Mesenchymal stem cell (in vitro differentiated cells and primary cell): ENCODE measurements around the gene CCDC51.

Experiments
- DNase-seq: peaks from one replicate; pipeline ENCODE4 v3.0.0-alpha.2; 2013
- H2AFZ ChIP-seq: one replicate; pipeline ENCODE4 v1.6.1; 2013; ENCODE audit warnings: low read depth, mild to moderate bottlenecking, control low read depth, inconsistent platforms, low read length, moderate library complexity
- H2AK5ac ChIP-seq: 2 replicates; pipeline ENCODE4 v1.6.1; 2013; ENCODE audit warnings: low read length, moderate library complexity, mild to moderate bottlenecking, inconsistent platforms; ENCODE audit not compliant: severe bottlenecking
- H2BK120ac ChIP-seq: one replicate; pipeline ENCODE4 v1.6.1; 2013; ENCODE audit warnings: low read depth, mild to moderate bottlenecking, inconsistent platforms, low read length, moderate library complexity
- H2BK12ac ChIP-seq, 2 experiments: one replicate each; pipeline ENCODE4 v1.6.1; 2013; ENCODE audit warnings: inconsistent platforms in 2 of 2, low read length in 2 of 2, mild to moderate bottlenecking in 2 of 2, moderate library complexity in 2 of 2, control low read depth in 1 of 2
- H2BK15ac ChIP-seq: one replicate; pipeline ENCODE4 v1.6.1; 2013; ENCODE audit warnings: mild to moderate bottlenecking, low read depth, inconsistent platforms; ENCODE audit not compliant: poor library complexity, severe bottlenecking
- H2BK5ac ChIP-seq: 2 replicates; pipeline ENCODE4 v1.6.1; 2013; ENCODE audit warnings: low read depth, mild to moderate bottlenecking, low read length, control low read depth, inconsistent platforms; ENCODE audit not compliant: poor library complexity, severe bottlenecking
- H3K14ac ChIP-seq, 2 experiments: one replicate each; pipeline ENCODE4 v1.6.1; 2013; ENCODE audit warnings: inconsistent platforms in 2 of 2, low read length in 2 of 2, control low read depth in 1 of 2, mild to moderate bottlenecking in 1 of 2, moderate library complexity in 1 of 2
- H3K18ac ChIP-seq, 2 experiments: one replicate each; pipeline ENCODE4 v1.6.1; 2013; ENCODE audit warnings: inconsistent platforms in 2 of 2, low read length in 2 of 2, control low read depth in 1 of 2, low read depth in 1 of 2, mild to moderate bottlenecking in 1 of 2
- H3K23ac ChIP-seq, 2 experiments: one replicate each; pipeline ENCODE4 v1.6.1; 2013; ENCODE audit warnings: inconsistent platforms in 2 of 2, low read length in 2 of 2, mild to moderate bottlenecking in 2 of 2, moderate library complexity in 2 of 2, control low read depth in 1 of 2
- H3K27ac ChIP-seq: 2 replicates; pipeline ENCODE4 v1.5.1; 2013; ENCODE audit warnings: mild to moderate bottlenecking, moderate library complexity, low read length, control low read depth, inconsistent platforms; ENCODE audit not compliant: poor library complexity, severe bottlenecking
- H3K27me3 ChIP-seq, 2 experiments: 2 replicates each; pipeline versions ENCODE4 v1.6.1 to v1.7.0; 2013; ENCODE audit warnings: low read length in 2 of 2, mild to moderate bottlenecking in 2 of 2, moderate library complexity in 2 of 2, control low read depth in 1 of 2, inconsistent platforms in 1 of 2; ENCODE audit not compliant: control insufficient read depth in 1 of 2, insufficient read depth in 1 of 2
- H3K36me3 ChIP-seq, 2 experiments: 2 replicates each; pipeline versions ENCODE4 v1.6.1 to v1.7.0; 2013; ENCODE audit warnings: low read length in 2 of 2, control low read depth in 1 of 2, inconsistent platforms in 1 of 2, low read depth in 1 of 2, mild to moderate bottlenecking in 1 of 2; ENCODE audit not compliant: insufficient read depth in 2 of 2, control insufficient read depth in 1 of 2
- H3K4ac ChIP-seq, 2 experiments: one replicate each; pipeline ENCODE4 v1.6.1; 2013; ENCODE audit warnings: inconsistent platforms in 2 of 2, low read length in 2 of 2, mild to moderate bottlenecking in 2 of 2, moderate library complexity in 2 of 2, control low read depth in 1 of 2, low read depth in 1 of 2
- H3K4me1 ChIP-seq: 2 replicates; pipeline ENCODE4 v1.6.1; 2013; ENCODE audit warnings: low read depth, low read length, control low read depth; ENCODE audit not compliant: control insufficient read depth, insufficient read depth
- H3K4me2 ChIP-seq: 2 replicates; pipeline ENCODE4 v1.6.1; 2013; ENCODE audit warnings: low read length, mild to moderate bottlenecking, inconsistent platforms; ENCODE audit not compliant: poor library complexity, severe bottlenecking
- H3K4me3 ChIP-seq, 2 experiments: 2 replicates each; pipeline versions ENCODE4 v1.5.1 to v1.7.0; 2013; ENCODE audit warnings: low read length in 2 of 2, mild to moderate bottlenecking in 2 of 2, control low read depth in 1 of 2, low read depth in 1 of 2; ENCODE audit not compliant: insufficient read depth in 1 of 2
- H3K79me1 ChIP-seq: replicated peaks from 2 replicates; pipeline ENCODE4 v1.6.1; 2013; ENCODE audit warnings: mild to moderate bottlenecking, control low read depth, low read length, inconsistent platforms; ENCODE audit not compliant: poor library complexity, severe bottlenecking
- H3K9ac ChIP-seq: 2 replicates; pipeline ENCODE4 v1.7.0; 2013; ENCODE audit warnings: mild to moderate bottlenecking, low read length, moderate library complexity
- H3K9me3 ChIP-seq: 2 replicates; pipeline ENCODE4 v1.7.0; 2013; ENCODE audit warnings: mild to moderate bottlenecking, low read length; ENCODE audit not compliant: control insufficient read depth
- H4K8ac ChIP-seq: one replicate; pipeline ENCODE4 v1.6.1; 2013; ENCODE audit warnings: inconsistent platforms, mild to moderate bottlenecking, low read length, moderate library complexity
- H4K91ac ChIP-seq: one replicate; pipeline ENCODE4 v1.6.1; 2013; ENCODE audit warnings: mild to moderate bottlenecking, low read length, inconsistent platforms
- WGBS: methylation state at CpG from one replicate; pipeline ENCODE4 v1.1.7; 2013; ENCODE audit warnings: mixed read lengths; 5-methylcytosine and 5-hydroxymethylcytosine counted together

The CCDC51 gene

DNA sequence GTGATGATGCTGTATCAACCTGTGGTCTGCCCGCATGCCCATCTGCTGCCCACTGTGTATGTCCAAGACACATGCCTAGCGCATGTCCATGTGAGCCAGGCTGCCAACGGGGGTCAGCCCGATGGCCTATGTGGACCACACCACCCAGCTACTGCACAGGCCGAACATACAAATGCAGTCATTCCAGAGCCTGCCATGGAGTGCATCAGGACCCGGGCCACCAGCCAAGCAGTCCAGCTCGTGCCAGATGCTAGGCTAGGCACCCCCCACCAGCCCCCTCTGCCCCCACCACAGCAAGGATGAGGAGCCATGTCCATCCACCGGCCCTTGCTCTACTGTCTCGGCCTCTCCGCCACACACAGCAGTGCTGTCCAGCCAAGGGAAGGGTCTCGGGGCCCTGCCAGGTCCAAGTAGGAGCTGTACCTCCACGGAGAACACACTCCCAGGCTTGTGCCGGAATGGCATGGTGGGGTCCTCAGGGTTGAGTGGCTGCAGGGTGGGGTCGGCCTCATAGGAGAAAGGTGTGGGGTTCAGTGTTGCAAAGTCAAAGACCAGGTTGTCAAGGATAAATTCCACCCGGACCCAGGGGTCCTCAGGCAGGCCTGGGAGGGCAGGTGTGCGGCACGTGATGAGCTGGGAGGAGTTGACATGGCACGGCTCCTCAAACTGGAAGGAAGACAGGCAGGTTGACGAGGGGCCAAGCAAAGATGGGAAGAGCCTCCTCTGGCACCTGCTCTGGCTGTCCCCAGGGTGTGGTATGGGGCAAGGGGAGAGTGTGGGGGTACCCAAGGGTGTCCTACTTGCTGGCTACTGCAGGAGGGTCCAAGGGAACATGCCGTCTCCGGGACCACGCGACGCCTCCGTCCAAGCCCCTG is 25.3 kb downstream of the CCDC51 start:
- no peak for DNase-seq
- peaks cover 6% of the 10 kb centered on the region for H3K79me1 ChIP-seq
- no peak overlapping the region for H3K23ac ChIP-seq
- WGBS, result 96% methylated on average over 25 of the region's 25 CpGs
- no peak overlapping the region for H2BK120ac ChIP-seq
- no peak overlapping the region for H2BK15ac ChIP-seq
- no peak overlapping the region for H3K4ac ChIP-seq
- H3K18ac ChIP-seq, result no peak overlapping the region
- no peak overlapping the region for H2AK5ac ChIP-seq
- peaks cover 90 to 94% of the 10 kb centered on the region in 2 experiments for H3K36me3 ChIP-seq
- no peaks in the 10 kb centered on the region for H3K4me1 ChIP-seq
- H4K91ac ChIP-seq, result no peak overlapping the region
- H2AFZ ChIP-seq, result no peak overlapping the region
- no peaks in the 10 kb centered on the region for H3K9me3 ChIP-seq
- H3K27ac ChIP-seq, result no peak overlapping the region
- H3K27me3 ChIP-seq, result no peaks in the 10 kb centered on the region
- no peak overlapping the region for H2BK12ac ChIP-seq
- H3K14ac ChIP-seq, result no peak overlapping the region
- H4K8ac ChIP-seq, result no peak overlapping the region
- H2BK5ac ChIP-seq, result no peak overlapping the region
- no peak overlapping the region for H3K4me3 ChIP-seq
- H3K4me2 ChIP-seq, result no peak overlapping the region
- no peak overlapping the region for H3K9ac ChIP-seq

DNA sequence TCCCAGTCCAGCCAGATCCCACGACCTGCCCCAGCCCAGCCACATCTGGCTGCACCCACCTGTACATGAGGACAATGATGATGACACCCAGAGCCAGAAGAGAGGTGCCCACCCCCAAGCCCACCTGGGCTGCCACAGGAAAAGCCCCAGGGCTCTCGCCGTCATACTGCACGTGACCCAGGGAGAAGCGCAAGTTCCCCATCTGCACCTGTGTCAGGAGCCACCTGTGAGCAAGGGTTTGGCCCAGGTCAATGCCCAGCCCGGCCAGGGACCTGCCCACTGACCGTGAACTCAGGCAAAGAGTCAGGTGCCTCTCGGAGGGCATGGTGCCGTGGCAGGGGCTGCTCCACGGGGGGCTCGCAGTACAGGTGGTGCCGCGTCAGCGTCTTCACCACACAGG is 26.3 kb downstream of the CCDC51 start:
- H3K9ac ChIP-seq, result no peak overlapping the region
- no peak overlapping the region for H3K4me3 ChIP-seq
- H4K8ac ChIP-seq, result no peak overlapping the region
- DNase-seq, result no peak
- H2AFZ ChIP-seq, result no peak overlapping the region
- no peak overlapping the region for H3K4me2 ChIP-seq
- no peak overlapping the region for H3K4ac ChIP-seq
- H2BK12ac ChIP-seq, result no peak overlapping the region
- H3K79me1 ChIP-seq, result peaks cover 3% of the 10 kb centered on the region
- H2AK5ac ChIP-seq, result no peak overlapping the region
- 93% methylated on average over 14 of the region's 14 CpGs for WGBS
- no peak overlapping the region for H2BK5ac ChIP-seq
- H3K27ac ChIP-seq, result no peak overlapping the region
- H3K18ac ChIP-seq, result no peak overlapping the region
- no peak overlapping the region for H4K91ac ChIP-seq
- H2BK120ac ChIP-seq, result no peak overlapping the region
- H2BK15ac ChIP-seq, result no peak overlapping the region
- no peak overlapping the region for H3K23ac ChIP-seq
- peaks cover 94 to 95% of the 10 kb centered on the region in 2 experiments for H3K36me3 ChIP-seq
- H3K27me3 ChIP-seq, result no peaks in the 10 kb centered on the region
- no peaks in the 10 kb centered on the region for H3K4me1 ChIP-seq
- H3K9me3 ChIP-seq, result no peaks in the 10 kb centered on the region
- no peak overlapping the region for H3K14ac ChIP-seq

DNA sequence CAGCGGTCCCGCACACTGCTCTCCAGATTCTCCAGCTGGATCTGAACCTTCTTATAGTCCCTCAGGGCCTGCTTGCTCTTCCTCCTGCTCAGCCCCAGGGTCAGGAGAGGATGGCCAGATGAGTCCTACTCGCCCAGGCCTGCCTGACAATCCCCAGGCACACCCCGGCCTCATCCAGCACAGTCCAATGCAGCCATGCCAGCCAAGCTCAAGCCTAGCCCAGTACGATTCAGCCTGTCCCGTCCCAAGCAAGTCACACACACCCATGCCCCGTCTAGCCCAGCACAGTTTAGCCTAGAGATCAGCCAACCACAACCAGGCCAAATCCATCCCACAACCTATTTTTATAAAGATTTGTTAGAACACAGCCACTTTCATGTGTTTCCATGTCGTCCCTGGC is 26.8 kb downstream of the CCDC51 start:
- H4K8ac ChIP-seq, result no peak overlapping the region
- no peak overlapping the region for H2BK120ac ChIP-seq
- H2AK5ac ChIP-seq, result no peak overlapping the region
- no peak overlapping the region for H3K14ac ChIP-seq
- H4K91ac ChIP-seq, result no peak overlapping the region
- no peak overlapping the region for H3K18ac ChIP-seq
- H2BK12ac ChIP-seq, result no peak overlapping the region
- no peak overlapping the region for H3K27ac ChIP-seq
- H3K4me2 ChIP-seq, result no peak overlapping the region
- WGBS, result 94% methylated on average over 8 of the region's 8 CpGs
- H3K4me1 ChIP-seq, result no peaks in the 10 kb centered on the region
- H2BK5ac ChIP-seq, result no peak overlapping the region
- peaks cover 3% of the 10 kb centered on the region for H3K79me1 ChIP-seq
- H3K9me3 ChIP-seq, result no peaks in the 10 kb centered on the region
- no peak overlapping the region for H3K4me3 ChIP-seq
- H3K27me3 ChIP-seq, result no peaks in the 10 kb centered on the region
- no peak overlapping the region for H3K9ac ChIP-seq
- H2AFZ ChIP-seq, result no peak overlapping the region
- H3K36me3 ChIP-seq, result peaks cover 94 to 95% of the 10 kb centered on the region in 2 experiments
- no peak for DNase-seq
- H3K23ac ChIP-seq, result no peak overlapping the region
- H2BK15ac ChIP-seq, result no peak overlapping the region
- H3K4ac ChIP-seq, result no peak overlapping the region

DNA sequence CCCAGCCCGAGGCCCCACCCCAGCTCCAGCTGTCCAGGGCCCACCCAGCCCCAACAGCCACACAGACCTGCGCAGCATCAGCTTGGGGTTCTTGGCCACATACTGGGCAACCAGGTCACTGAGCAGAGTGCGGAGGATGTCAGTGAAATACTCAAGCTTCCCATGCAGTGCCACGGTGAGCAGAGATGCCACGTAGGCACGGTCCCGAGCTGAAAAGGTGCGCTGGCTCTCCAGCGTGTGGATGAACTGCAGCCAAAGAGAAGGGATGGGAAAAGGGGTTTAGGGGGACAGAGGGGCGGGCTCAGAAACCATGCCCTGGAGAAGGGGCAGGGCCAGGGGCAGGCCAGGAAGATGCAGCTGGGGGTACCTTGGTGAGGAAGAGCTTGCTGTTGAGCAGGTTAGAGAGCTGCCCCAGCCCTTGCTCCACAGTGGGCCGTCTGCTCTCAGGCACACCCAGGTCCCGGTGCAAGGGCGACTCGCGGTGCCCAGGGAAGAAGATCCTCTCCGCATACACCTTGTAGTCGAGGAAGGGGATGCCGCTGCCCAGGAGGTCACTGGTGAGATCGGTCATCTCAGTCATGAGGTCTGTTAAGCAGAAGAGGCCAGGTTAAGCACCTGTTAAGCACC is 27.4 kb downstream of the CCDC51 start:
- no peak overlapping the region for H2AK5ac ChIP-seq
- H3K4me1 ChIP-seq, result no peaks in the 10 kb centered on the region
- no peaks in the 10 kb centered on the region for H3K79me1 ChIP-seq
- H3K4me2 ChIP-seq, result no peak overlapping the region
- H3K4ac ChIP-seq, result no peak overlapping the region
- H2AFZ ChIP-seq, result no peak overlapping the region
- no peak overlapping the region for H2BK15ac ChIP-seq
- H3K14ac ChIP-seq, result no peak overlapping the region
- H3K36me3 ChIP-seq, result peaks cover 90 to 94% of the 10 kb centered on the region in 2 experiments
- no peak overlapping the region for H3K4me3 ChIP-seq
- H3K9me3 ChIP-seq, result no peaks in the 10 kb centered on the region
- no peaks in the 10 kb centered on the region for H3K27me3 ChIP-seq
- H2BK12ac ChIP-seq, result no peak overlapping the region
- H3K18ac ChIP-seq, result no peak overlapping the region
- H2BK120ac ChIP-seq, result no peak overlapping the region
- WGBS, result 97% methylated on average over 19 of the region's 19 CpGs
- H2BK5ac ChIP-seq, result no peak overlapping the region
- no peak overlapping the region for H3K27ac ChIP-seq
- H3K9ac ChIP-seq, result no peak overlapping the region
- H4K8ac ChIP-seq, result no peak overlapping the region
- H3K23ac ChIP-seq, result no peak overlapping the region
- no peak overlapping the region for H4K91ac ChIP-seq
- DNase-seq, result no peak
